ENCODE measurements around the gene SYT15.

Gene SYT15

GRCh38 chr10:46537309-46537708, 41.6 kb upstream of the SYT15 start:
- in situ Hi-C loops (cut with HindIII; ENCODE audit: low sequenced_read_pairs), result no loop called here
- DNase-seq (ENCODE audit: low read depth, low spot score), result no peak
- no peak overlapping the region for H3K4me3 ChIP-seq (ENCODE audit: low read depth, low read length)
- TF ChIP-seq CTCF (IDR thresholded peaks at IDR 0.05; ENCODE audit: low read depth, low read length), result no peak

GRCh38 chr10:46538155-46538554, 40.8 kb upstream of the SYT15 start:
- in situ Hi-C loops (cut with HindIII; ENCODE audit: low sequenced_read_pairs), result no loop called here
- H3K4me3 ChIP-seq (ENCODE audit: low read depth, low read length), result no peak overlapping the region
- no peak for DNase-seq (ENCODE audit: low read depth, low spot score)
- no peak for TF ChIP-seq CTCF (IDR thresholded peaks at IDR 0.05; ENCODE audit: low read depth, low read length)

- DNase-seq (ENCODE audit: low read depth, low spot score), result no peak
- no peak for TF ChIP-seq CTCF (IDR thresholded peaks at IDR 0.05; ENCODE audit: low read depth, low read length)
- H3K4me3 ChIP-seq (ENCODE audit: low read depth, low read length), result no peak overlapping the region
- in situ Hi-C loops (cut with HindIII; ENCODE audit: low sequenced_read_pairs), result no loop called here
Observed at GRCh38 chr10:46538717-46539426, 40.1 kb upstream of the SYT15 start.

- in situ Hi-C loops (cut with HindIII; ENCODE audit: low sequenced_read_pairs), result no loop called here
- H3K4me3 ChIP-seq (ENCODE audit: low read depth, low read length), result no peak overlapping the region
- no peak for TF ChIP-seq CTCF (IDR thresholded peaks at IDR 0.05; ENCODE audit: low read depth, low read length)
- DNase-seq (ENCODE audit: low read depth, low spot score), result peak; percentile 83
Observed at GRCh38 chr10:46539596-46540411, 39.1 kb upstream of the SYT15 start.

GRCh38 chr10:46540412-46541016, 38.4 kb upstream of the SYT15 start:
- peak overlapping the region; percentile 4 for H3K4me3 ChIP-seq (ENCODE audit: low read depth, low read length)
- DNase-seq (ENCODE audit: low read depth, low spot score), result no peak
- in situ Hi-C loops (cut with HindIII; ENCODE audit: low sequenced_read_pairs), result no loop called here
- no peak for TF ChIP-seq CTCF (IDR thresholded peaks at IDR 0.05; ENCODE audit: low read depth, low read length)

- no peak for DNase-seq (ENCODE audit: low read depth, low spot score)
- TF ChIP-seq CTCF (IDR thresholded peaks at IDR 0.05; ENCODE audit: low read depth, low read length), result peak; percentile 25
- in situ Hi-C loops (cut with HindIII; ENCODE audit: low sequenced_read_pairs), result no loop called here
- peak overlapping the region; percentile 14 for H3K4me3 ChIP-seq (ENCODE audit: low read depth, low read length)
Observed at GRCh38 chr10:46541017-46541661, 37.8 kb upstream of the SYT15 start.

All from astrocyte of the spinal cord (primary cell).